OCI-LY3 (cell line): ENCODE data around the gene C11orf68.

Experiments
- H2AFZ ChIP-seq: fragments of 200-600, 300-600 bp; shearing (Covaris generic); 2 replicates; pipeline ENCODE4 v1.6.0; 2014; ENCODE audit warnings: antibody characterized with exemption, low read depth, low read length
- H3K27ac ChIP-seq: fragments of 200-600, 300-600 bp; sonication (generic); 2 replicates; pipeline ENCODE4 v1.5.1; 2014; ENCODE audit warnings: mild to moderate bottlenecking, low read length, moderate library complexity, mixed read lengths
- H3K27me3 ChIP-seq: fragments of 200-600, 300-600 bp; sonication (generic); 2 replicates; pipeline ENCODE4 v1.6.1; 2014; ENCODE audit warnings: low read depth, low read length, mixed read lengths
- H3K36me3 ChIP-seq: fragments of 200-600, 300-600 bp; sonication (generic); replicated peaks from 2 replicates; pipeline ENCODE3; 2014; ENCODE audit warnings: low read depth, low read length, mixed read lengths
- H3K4me1 ChIP-seq: fragments of 300-600, 200-600 bp; sonication (generic); 2 replicates; pipeline ENCODE4 v1.6.1; 2014; ENCODE audit warnings: low read length, mixed read lengths
- H3K4me2 ChIP-seq: fragments of 200-600, 300-600 bp; sonication (generic); 2 replicates; pipeline ENCODE4 v1.6.1; 2014; ENCODE audit warnings: low read length, mixed read lengths
- H3K4me3 ChIP-seq: fragments of 300-600, 200-600 bp; sonication (generic); 2 replicates; pipeline ENCODE4 v1.5.1; 2014; ENCODE audit warnings: antibody characterized with exemption, mild to moderate bottlenecking, low read length, moderate library complexity
- H3K79me2 ChIP-seq: fragments of 300-600, 200-600 bp; shearing (Covaris generic); 2 replicates; pipeline ENCODE4 v1.6.1; 2014; ENCODE audit warnings: mild to moderate bottlenecking, low read length, mixed read lengths
- H3K9ac ChIP-seq: fragments of 300-600, 200-600 bp; shearing (Covaris generic); 2 replicates; pipeline ENCODE4 v1.6.0; 2014; ENCODE audit warnings: mild to moderate bottlenecking, low read length, moderate library complexity
- H3K9me3 ChIP-seq: fragments of 200-600, 300-600 bp; shearing (Covaris generic); 2 replicates; pipeline ENCODE4 v1.6.1; 2014; ENCODE audit warnings: low read length, mixed read lengths; ENCODE audit not compliant: insufficient read depth
- H4K20me1 ChIP-seq: fragments of 200-600, 300-600 bp; sonication (generic); 2 replicates; pipeline ENCODE4 v1.6.1; 2016; ENCODE audit warnings: low read length, mixed read lengths; ENCODE audit not compliant: insufficient read depth
- CTCF ChIP-seq: fragments of 200-600, 300-600 bp; sonication (generic); IDR thresholded peaks from 2 replicates; pipeline ENCODE4 v1.5.1; 2014; ENCODE audit warnings: antibody characterized with exemption, low read length, low read depth
- EZH2phosphoT487 ChIP-seq: fragments of 200-600 bp; shearing (Covaris generic); IDR thresholded peaks from 2 replicates; pipeline ENCODE4 v1.6.1; 2018; ENCODE audit warnings: antibody characterized with exemption, mixed run types, low read depth

The C11orf68 gene

GRCh38 chr11:65891219-65892136 is 27.4 kb downstream of the C11orf68 start:
- Histone ChIP-seq H2AFZ (no peak overlapping the region), H3K9me3 (no peaks in the 10 kb centered on the region), H3K4me1 (peaks cover 36% of the 10 kb centered on the region), H3K9ac (peak overlapping the region; percentile 95), H3K4me3 (peak overlapping the region; percentile 92), H4K20me1 (peaks cover 12% of the 10 kb centered on the region; the same call in 1 of the 2 replicates), H3K79me2 (peaks cover 37% of the 10 kb centered on the region), H3K27me3 (no peaks in the 10 kb centered on the region), H3K36me3 (peaks cover 4% of the 10 kb centered on the region), H3K27ac (peak overlapping the region; percentile 60), H3K4me2 (peak overlapping the region; percentile 85)
- no peak for TF ChIP-seq EZH2phosphoT487
- TF ChIP-seq CTCF: peak; percentile 77

GRCh38 chr11:65890324-65891218 is 28.3 kb downstream of the C11orf68 start, which contains the start of gene CCDC85B:
CCDC85B (plus strand) TSS chr11:65890673; CDS start chr11:65890784, 111 bp downstream.
- TF ChIP-seq CTCF (peak; percentile 2), EZH2phosphoT487 (no peak)
- Histone ChIP-seq H3K36me3 (peaks cover 10% of the 10 kb centered on the region), H3K4me2 (peak within 1 kb of the TSS; percentile 97), H3K27me3 (no peaks in the 10 kb centered on the region), H3K4me1 (peaks cover 36% of the 10 kb centered on the region), H4K20me1 (peaks cover 12% of the 10 kb centered on the region; the same call in 1 of the 2 replicates), H3K27ac (peak within 1 kb of the TSS; percentile 82), H3K9me3 (no peaks in the 10 kb centered on the region), H3K79me2 (peaks cover 37% of the 10 kb centered on the region), H2AFZ (peak within 1 kb of the TSS; percentile 0; the same call in 1 of the 2 replicates), H3K4me3 (peak within 1 kb of the TSS; percentile 92), H3K9ac (peak within 1 kb of the TSS; percentile 95)

GRCh38 chr11:65888163-65888814 is 30.6 kb downstream of the C11orf68 start, which contains the start of gene FIBP:
FIBP (minus strand) TSS chr11:65888471; CDS start chr11:65888418, 53 bp downstream.
- no peak for TF ChIP-seq EZH2phosphoT487
- TF ChIP-seq CTCF: peak; percentile 76
- Histone ChIP-seq H3K36me3 (peaks cover 28% of the 10 kb centered on the region), H3K4me3 (peak within 1 kb of the TSS; percentile 92), H3K79me2 (peaks cover 37% of the 10 kb centered on the region), H3K4me1 (peaks cover 33% of the 10 kb centered on the region), H2AFZ (peak within 1 kb of the TSS; percentile 85), H3K27ac (peak within 1 kb of the TSS; percentile 82), H3K9me3 (no peaks in the 10 kb centered on the region), H4K20me1 (peaks cover 12% of the 10 kb centered on the region; the same call in 1 of the 2 replicates), H3K27me3 (no peaks in the 10 kb centered on the region), H3K9ac (peak within 1 kb of the TSS; percentile 88), H3K4me2 (peak within 1 kb of the TSS; percentile 97)
